ENCODE measurements around the gene ACTMAP. TPM values are rescaled to one million over a fixed set of nuclear protein-coding genes. Genes with fewer than 3 reads are reported as not detected.

ACTMAP gene
- total RNA-seq, 4 donors from 2014 or later: 4.2 to 14.6 (median 6.2) TPM

DNA sequence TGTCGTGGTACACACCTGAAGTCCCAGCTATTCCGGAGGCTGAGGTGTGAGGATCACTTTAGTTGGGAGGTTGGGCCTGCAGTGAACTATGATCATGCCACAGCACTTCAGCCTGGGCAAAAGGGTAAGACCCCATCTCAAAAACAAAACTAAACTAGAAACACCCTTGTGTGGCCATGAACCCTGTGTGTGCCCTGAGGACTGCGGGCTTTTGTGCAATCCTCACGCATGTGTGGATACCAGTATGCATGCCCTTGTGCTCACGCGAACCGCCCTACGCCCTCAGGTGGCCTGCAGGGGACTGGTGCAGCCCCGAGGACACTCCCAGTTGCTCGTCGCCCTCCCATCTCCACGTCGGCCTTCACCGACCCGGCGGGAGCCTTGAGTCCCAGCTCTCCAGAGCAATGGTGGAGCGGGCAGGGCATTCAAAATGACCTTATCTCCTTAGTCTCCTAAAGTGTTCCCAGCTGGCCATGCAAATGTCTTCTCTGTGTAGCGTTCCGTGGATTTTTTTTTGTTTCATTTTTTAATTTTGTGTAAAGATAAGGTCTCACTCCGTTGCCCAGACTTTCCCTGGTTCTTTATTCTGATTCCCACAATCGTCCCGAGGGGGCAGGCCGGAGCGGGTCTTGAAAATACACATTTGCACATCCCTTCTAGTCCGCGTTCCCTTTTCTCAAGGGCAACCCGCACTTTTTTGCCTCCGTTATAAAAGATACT is 47.8 kb upstream of the ACTMAP start:
- peak; percentile 38 to 77 for DNase-seq
- Histone ChIP-seq H3K9me3 (no peaks in the 10 kb centered on the region), H3K27ac (peak overlapping the region; percentile 94 to 96 (median 96)), H3K27me3 (no peaks in the 10 kb centered on the region), H3K4me1 (peaks cover 33 to 39% of the 10 kb centered on the region in 2 donors), H3K4me3 (peak overlapping the region; percentile 55 to 96 (median 63)), H3K36me3 (peaks cover 0 to 12% of the 10 kb centered on the region in 2 donors)
- in situ Hi-C loops (cut with MboI; ENCODE audit: low sequenced_read_pairs in 4 of 4): no loop called here
- intact Hi-C loops (cut with DNase I; ENCODE audit: low total_unique reads): loop anchor here (1.0 to 5.0 kb wide), 3 partner anchors 20 to 331 kb away; partner anchors contain the start of genes ACTMAP, BLVRB, RAB4B and SPTBN4
- TF ChIP-seq, protein P1, sequence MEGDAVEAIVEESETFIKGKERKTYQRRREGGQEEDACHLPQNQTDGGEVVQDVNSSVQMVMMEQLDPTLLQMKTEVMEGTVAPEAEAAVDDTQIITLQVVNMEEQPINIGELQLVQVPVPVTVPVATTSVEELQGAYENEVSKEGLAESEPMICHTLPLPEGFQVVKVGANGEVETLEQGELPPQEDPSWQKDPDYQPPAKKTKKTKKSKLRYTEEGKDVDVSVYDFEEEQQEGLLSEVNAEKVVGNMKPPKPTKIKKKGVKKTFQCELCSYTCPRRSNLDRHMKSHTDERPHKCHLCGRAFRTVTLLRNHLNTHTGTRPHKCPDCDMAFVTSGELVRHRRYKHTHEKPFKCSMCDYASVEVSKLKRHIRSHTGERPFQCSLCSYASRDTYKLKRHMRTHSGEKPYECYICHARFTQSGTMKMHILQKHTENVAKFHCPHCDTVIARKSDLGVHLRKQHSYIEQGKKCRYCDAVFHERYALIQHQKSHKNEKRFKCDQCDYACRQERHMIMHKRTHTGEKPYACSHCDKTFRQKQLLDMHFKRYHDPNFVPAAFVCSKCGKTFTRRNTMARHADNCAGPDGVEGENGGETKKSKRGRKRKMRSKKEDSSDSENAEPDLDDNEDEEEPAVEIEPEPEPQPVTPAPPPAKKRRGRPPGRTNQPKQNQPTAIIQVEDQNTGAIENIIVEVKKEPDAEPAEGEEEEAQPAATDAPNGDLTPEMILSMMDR (IDR thresholded peaks at IDR 0.05 in 4 of 5, conservative IDR thresholded peaks at IDR 0.05 in 1 of 5): peak; percentile 34 to 51 (median 49)
- TF ChIP-seq POLR2A (IDR thresholded peaks at IDR 0.05): no peak
- ATAC-seq: peak; percentile 17 to 34

DNA sequence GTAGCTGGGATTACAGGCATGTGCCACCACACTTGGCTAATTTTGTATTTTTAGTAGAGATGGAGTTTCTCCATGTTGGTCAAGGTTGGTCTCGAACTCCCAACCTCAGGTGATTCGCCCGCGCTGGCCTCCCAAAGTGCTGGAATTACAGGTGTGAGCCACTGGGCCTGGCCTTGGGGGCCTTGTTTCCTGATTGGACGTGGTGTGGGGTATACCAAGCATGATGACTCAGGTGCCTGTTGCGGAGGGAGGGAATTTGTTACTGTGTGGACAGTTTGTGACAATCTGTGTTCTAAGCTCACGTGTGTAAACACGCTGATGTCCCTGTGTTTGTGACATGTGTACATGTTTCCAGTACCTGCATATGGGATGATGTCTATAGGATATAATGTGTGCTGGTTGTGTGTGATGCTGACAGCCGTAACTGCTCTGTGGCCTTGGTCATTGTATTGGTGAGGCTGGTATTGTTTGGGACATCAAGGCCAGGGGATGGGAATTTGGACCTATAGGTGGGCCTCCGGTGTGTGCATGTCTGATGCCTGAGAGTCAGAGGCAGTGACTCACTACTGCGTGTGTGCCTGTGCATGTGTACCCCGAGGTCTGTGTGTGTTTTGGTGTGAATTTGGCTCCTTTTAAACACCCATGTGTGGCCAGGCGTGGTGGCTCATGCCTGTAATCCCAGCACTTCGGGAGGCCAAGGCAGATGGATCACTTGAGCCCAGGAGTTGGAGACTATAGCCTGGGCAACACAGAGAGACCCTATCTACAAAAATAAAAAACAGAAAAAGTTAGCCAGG is 47.1 kb upstream of the ACTMAP start:
- TF ChIP-seq POLR2A (IDR thresholded peaks at IDR 0.05): no peak
- TF ChIP-seq, protein P1 (IDR thresholded peaks at IDR 0.05 in 4 of 5, conservative IDR thresholded peaks at IDR 0.05 in 1 of 5): no peak
- ATAC-seq (no peak), DNase-seq (no peak)
- intact Hi-C loops (cut with DNase I; ENCODE audit: low total_unique reads): loop anchor here (5.0 kb wide), 1 partner anchor 330 kb away; the partner anchor contains the start of genes BLVRB and SPTBN4
- H3K36me3 ChIP-seq: peaks cover 0 to 15% of the 10 kb centered on the region in 2 donors
- H3K4me1 ChIP-seq: peaks cover 25 to 32% of the 10 kb centered on the region in 2 donors
- H3K27ac ChIP-seq: peak overlapping the region; percentile 94 to 96 (median 96)
- no peak overlapping the region for H3K4me3 ChIP-seq
- no peaks in the 10 kb centered on the region for H3K27me3 ChIP-seq
- in situ Hi-C loops (cut with MboI; ENCODE audit: low sequenced_read_pairs in 4 of 4): no loop called here
- no peaks in the 10 kb centered on the region for H3K9me3 ChIP-seq

DNA sequence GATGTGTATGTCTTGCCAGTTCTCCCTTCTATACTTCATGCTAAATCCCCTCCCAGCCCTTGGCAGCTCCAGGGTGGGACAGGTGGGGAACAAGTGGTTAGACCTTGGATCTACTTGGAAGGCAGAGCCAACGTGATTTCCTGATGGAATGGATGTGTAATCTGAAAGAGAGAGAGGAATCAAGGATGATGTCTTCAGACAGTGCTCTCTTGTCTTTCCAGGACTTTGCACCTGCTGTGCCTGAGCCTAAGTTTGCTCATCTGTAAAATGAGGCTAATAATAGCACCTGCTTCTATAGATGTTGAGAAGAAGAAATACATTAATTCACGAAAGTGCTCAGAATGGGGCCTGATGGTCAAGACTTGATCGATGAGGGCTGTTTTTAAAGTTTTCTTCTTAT is 41.7 kb upstream of the ACTMAP start:
- Histone ChIP-seq H3K36me3 (peaks cover 0 to 4% of the 10 kb centered on the region in 2 donors), H3K27me3 (no peaks in the 10 kb centered on the region), H3K27ac (no peak overlapping the region), H3K4me3 (no peak overlapping the region), H3K9me3 (no peaks in the 10 kb centered on the region), H3K4me1 (no peaks in the 10 kb centered on the region)
- DNase-seq: no peak
- TF ChIP-seq, protein P1 (IDR thresholded peaks at IDR 0.05 in 4 of 5, conservative IDR thresholded peaks at IDR 0.05 in 1 of 5): no peak
- TF ChIP-seq POLR2A (IDR thresholded peaks at IDR 0.05): no peak
- intact Hi-C loops (cut with DNase I; ENCODE audit: low total_unique reads) (no loop called here), in situ Hi-C loops (cut with MboI; ENCODE audit: low sequenced_read_pairs in 4 of 4) (no loop called here)
- ATAC-seq: no peak

DNA sequence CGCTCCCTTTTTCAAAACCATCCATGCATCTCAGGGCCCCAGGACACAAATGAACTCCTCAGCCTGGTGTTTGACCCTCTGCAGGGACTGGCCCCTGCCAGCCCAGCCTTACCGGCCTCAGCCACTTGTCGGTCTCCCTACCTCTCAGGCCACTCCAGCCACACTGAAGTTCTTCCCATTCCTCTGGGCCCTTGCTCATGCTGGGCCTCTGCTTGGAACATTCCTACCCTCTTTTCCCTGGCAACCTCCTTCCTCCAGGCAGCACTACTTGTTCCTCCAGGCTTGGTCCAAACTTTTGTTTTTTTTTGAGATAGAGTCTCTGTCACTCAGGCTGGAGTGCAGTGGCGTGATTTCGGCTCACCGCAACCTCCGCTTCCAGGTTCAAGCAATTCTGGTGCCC is 41.1 kb upstream of the ACTMAP start:
- ATAC-seq: no peak
- peaks cover 0 to 9% of the 10 kb centered on the region in 2 donors for H3K36me3 ChIP-seq

More for the DNA sequence above, 41.1 kb upstream of the ACTMAP start:
- Histone ChIP-seq H3K27me3 (no peaks in the 10 kb centered on the region), H3K9me3 (no peaks in the 10 kb centered on the region), H3K4me1 (no peaks in the 10 kb centered on the region), H3K27ac (peak overlapping the region in 1 of 4 donors; percentile 33), H3K4me3 (no peak overlapping the region)
- no peak for DNase-seq
- intact Hi-C loops (cut with DNase I; ENCODE audit: low total_unique reads) (no loop called here), in situ Hi-C loops (cut with MboI; ENCODE audit: low sequenced_read_pairs in 4 of 4) (no loop called here)
- TF ChIP-seq POLR2A (IDR thresholded peaks at IDR 0.05): no peak
- TF ChIP-seq, protein P1 (IDR thresholded peaks at IDR 0.05 in 4 of 5, conservative IDR thresholded peaks at IDR 0.05 in 1 of 5): no peak

Measured in gastrocnemius medialis (tissue), 4 donors.